HepG2 (cell line): Measurements from ENCODE around the gene HDGFL3. TPM values are rescaled to one million over a fixed set of nuclear protein-coding genes. Genes with fewer than 3 reads are reported as not detected.

Experiments used
- ATAC-seq: fragments of 200-7000 bp; cut with Tn5 transposase; 3 replicates; pipeline ENCODE4 v1.9.1; 2020; ENCODE audit warnings: mild to moderate bottlenecking, moderate library complexity
- BruUV-seq: library from RNA; stranded (reverse); fragments of 400-500 nt; replicated peaks from 2 replicates; lab custom pipeline; 2021; lab: Mats Ljungman, UMichigan
- CTCF ChIA-PET: fragments of 300-600 bp; formaldehyde crosslinking; extraction: SDS; loops from one replicate; lab custom pipeline; 2021; ENCODE audit warnings: low total read pairs, inconsistent platforms, low intra/inter-chr PET ratio; lab: Yijun Ruan, JAX
- POLR2A ChIA-PET: fragments of 350-600 bp; sonication (Branson Sonifier 250); formaldehyde crosslinking; loops from one replicate; lab custom pipeline; 2020; ENCODE audit warnings: antibody characterized with exemption, inconsistent platforms; lab: Yijun Ruan, JAX
- DNase-seq: peaks from one replicate; pipeline ENCODE4 v3.0.0-alpha.2; 2015; ENCODE audit warnings: low spot score
- FAIRE-seq: peaks from 3 replicates; lab custom pipeline; 2011; peaks lifted over from hg19 to GRCh38; lab: Jason Lieb, UNC
- H2AFZ ChIP-seq: one replicate; pipeline ENCODE4 v1.6.1; 2011; ENCODE audit warnings: low read length, inconsistent platforms
- H3K27ac ChIP-seq: fragments of 300-600 bp; 3 replicates; pipeline ENCODE4 v1.8.0; 2011; ENCODE audit warnings: mixed run types, mild to moderate bottlenecking, mixed read lengths, low read length, inconsistent platforms; ENCODE audit not compliant: insufficient read depth; ENCODE audit errors: extremely low read length
- H3K27me3 ChIP-seq, 2 experiments: fragments of 200-600 bp in 1 of 2; 2 replicates in 1 of 2; 3 replicates in 1 of 2; pipeline versions ENCODE4 v1.6.0 to v1.8.0; 2011; ENCODE audit warnings: low read length in 2 of 2, mild to moderate bottlenecking in 2 of 2, moderate library complexity in 2 of 2, inconsistent platforms in 1 of 2; ENCODE audit not compliant: insufficient read depth in 2 of 2, control insufficient read depth in 1 of 2
- H3K36me3 ChIP-seq, 2 experiments: fragments of 200-600 bp in 1 of 2; replicated peaks in 1 of 2; 2 replicates in 1 of 2; 3 replicates in 1 of 2; pipeline versions ENCODE4 v1.5.1 to v1.8.0; 2011; ENCODE audit warnings: low read length in 2 of 2, inconsistent platforms in 1 of 2; ENCODE audit not compliant: insufficient read depth in 2 of 2, control insufficient read depth in 1 of 2
- H3K4me1 ChIP-seq: 2 replicates; pipeline ENCODE4 v1.5.1; 2012; ENCODE audit warnings: low read length, inconsistent platforms; ENCODE audit not compliant: insufficient read depth
- H3K4me2 ChIP-seq: 2 replicates; pipeline ENCODE4 v1.6.0; 2011; ENCODE audit warnings: low read depth, low read length, inconsistent platforms
- H3K4me3 ChIP-seq, 3 experiments: fragments of 200-600 bp in 1 of 3; sonication (generic), shearing (Covaris generic) in 1 of 3; replicated peaks in 1 of 3; 2 replicates each; pipeline ENCODE4 v1.5.1; 2011 to 2016; ENCODE audit warnings: low read length in 3 of 3, inconsistent platforms in 2 of 3, low read depth in 2 of 3, mild to moderate bottlenecking in 2 of 3, control low read depth in 1 of 3, mixed read lengths in 1 of 3; ENCODE audit not compliant: insufficient read depth in 1 of 3
- H3K79me2 ChIP-seq: one replicate; pipeline ENCODE4 v1.6.1; 2011; ENCODE audit warnings: low read length, inconsistent platforms; ENCODE audit not compliant: insufficient read depth
- H3K9ac ChIP-seq: 2 replicates; pipeline ENCODE4 v1.6.0; 2011; ENCODE audit warnings: mild to moderate bottlenecking, low read depth, low read length, inconsistent platforms; ENCODE audit not compliant: insufficient read depth
- H3K9me3 ChIP-seq: 2 replicates; pipeline ENCODE4 v1.5.1; 2012; ENCODE audit warnings: mild to moderate bottlenecking, low read length
- H4K20me1 ChIP-seq: 2 replicates; pipeline ENCODE4 v1.6.0; 2011; ENCODE audit warnings: inconsistent platforms, mild to moderate bottlenecking, low read length, moderate library complexity; ENCODE audit not compliant: insufficient read depth
- ATF3 ChIP-seq: sonication (generic); formaldehyde crosslinking; IDR thresholded peaks from 2 replicates; pipeline ENCODE4 v1.4.0; 2020; ENCODE audit warnings: missing genetic modification reagents
- CEBPB ChIP-seq: IDR thresholded peaks from 2 replicates; pipeline ENCODE4 v1.6.1; 2011; ENCODE audit warnings: low read depth, low read length, improper control_type of control experiment, borderline replicate concordance
- DDIT3 ChIP-seq: sonication (generic); formaldehyde crosslinking; IDR thresholded peaks from 2 replicates; pipeline ENCODE4 v1.4.0; 2020; ENCODE audit warnings: mild to moderate bottlenecking, missing genetic modification reagents
- ISL2 ChIP-seq: sonication (generic); formaldehyde crosslinking; IDR thresholded peaks from 2 replicates; pipeline ENCODE4 v1.5.0; 2020; ENCODE audit warnings: missing genetic modification reagents
- MEIS1 ChIP-seq: sonication (generic); formaldehyde crosslinking; IDR thresholded peaks from 2 replicates; pipeline ENCODE4 v1.9.0; 2021; ENCODE audit warnings: mild to moderate bottlenecking, missing genetic modification reagents, moderate library complexity, borderline replicate concordance
- NCOA2 ChIP-seq: sonication (generic); formaldehyde crosslinking; IDR thresholded peaks from 2 replicates; pipeline ENCODE4 v1.8.0; 2022; ENCODE audit warnings: inconsistent platforms
- NFKB2 ChIP-seq: sonication (generic); formaldehyde crosslinking; IDR thresholded peaks from 2 replicates; pipeline ENCODE4 v1.4.0; 2020; ENCODE audit warnings: missing genetic modification reagents, borderline replicate concordance
- PBX2 ChIP-seq: IDR thresholded peaks from 2 replicates; pipeline ENCODE4 v1.6.1; 2016; ENCODE audit warnings: control low read depth
- RFX1 ChIP-seq: fragments of 450-650 bp; IDR thresholded peaks from 2 replicates; pipeline ENCODE4 v1.6.1; 2017
- RNF219 ChIP-seq: sonication (generic); formaldehyde crosslinking; IDR thresholded peaks from 2 replicates; pipeline ENCODE4 v1.5.0; 2020; ENCODE audit warnings: mild to moderate bottlenecking, missing genetic modification reagents
- SP5 ChIP-seq: IDR thresholded peaks from 2 replicates; pipeline ENCODE4 v1.6.1; 2016; ENCODE audit warnings: low read depth, borderline replicate concordance
- TSC22D2 ChIP-seq: sonication (generic); formaldehyde crosslinking; IDR thresholded peaks from 2 replicates; pipeline ENCODE4 v1.5.1; 2020; ENCODE audit warnings: missing genetic modification reagents, mild to moderate bottlenecking, borderline replicate concordance
- ZFP36 ChIP-seq: fragments of 150-350 bp; IDR thresholded peaks from 2 replicates; pipeline ENCODE4 v1.6.1; 2018; ENCODE audit warnings: borderline replicate concordance, low read length, low read depth; ENCODE audit not compliant: partially characterized antibody
- ZNF180 ChIP-seq: sonication (generic); formaldehyde crosslinking; IDR thresholded peaks from 2 replicates; pipeline ENCODE4 v1.4.0; 2020; ENCODE audit warnings: low read depth, missing genetic modification reagents, borderline replicate concordance
- ZNF20 ChIP-seq: sonication (generic); formaldehyde crosslinking; IDR thresholded peaks from 2 replicates; pipeline ENCODE4 v1.4.0; 2020; ENCODE audit warnings: mild to moderate bottlenecking, moderate library complexity, missing genetic modification reagents
- ZNF224 ChIP-seq: sonication (generic); formaldehyde crosslinking; IDR thresholded peaks from 2 replicates; pipeline ENCODE4 v1.5.0; 2020; ENCODE audit warnings: mild to moderate bottlenecking, missing genetic modification reagents
- ZNF329 ChIP-seq: sonication (generic); formaldehyde crosslinking; IDR thresholded peaks from 2 replicates; pipeline ENCODE4 v1.9.0; 2021; ENCODE audit warnings: low read depth, mild to moderate bottlenecking, missing genetic modification reagents
- ZNF558 ChIP-seq: sonication (generic); formaldehyde crosslinking; IDR thresholded peaks from 2 replicates; pipeline ENCODE4 v1.9.0; 2022; ENCODE audit warnings: mild to moderate bottlenecking, missing genetic modification reagents, borderline replicate concordance
- ZNF678 ChIP-seq: sonication (generic); formaldehyde crosslinking; IDR thresholded peaks from 2 replicates; pipeline ENCODE4 v1.4.0; 2020; ENCODE audit warnings: mild to moderate bottlenecking, missing genetic modification reagents
- ZNF709 ChIP-seq: sonication (generic); formaldehyde crosslinking; IDR thresholded peaks from 2 replicates; pipeline ENCODE4 v1.5.0; 2020; ENCODE audit warnings: mild to moderate bottlenecking, missing genetic modification reagents
- ZSCAN30 ChIP-seq: sonication (generic); formaldehyde crosslinking; IDR thresholded peaks from 2 replicates; pipeline ENCODE4 v1.5.0; 2020; ENCODE audit warnings: mild to moderate bottlenecking, missing genetic modification reagents
- WGBS: methylation state at CpG from one replicate; pipeline ENCODE4 v1.1.6; 2017; ENCODE audit warnings: low lambda C conversion rate; 5-methylcytosine and 5-hydroxymethylcytosine counted together
- in situ Hi-C: cut with HindIII; loops from 2 replicates; pipeline ENCODE4 v1.10.0; 2017; ENCODE audit warnings: low pct_unique_long_range_greater_than_20kb; ENCODE audit not compliant: extremely low pct_ligation_motif_present
- intact Hi-C: fragments of 100-400 bp; cut with micrococcal nuclease; formaldehyde crosslinking; loops from one replicate; pipeline ENCODE4 v1.10.0; 2022; ENCODE audit not compliant: unreplicated experiment
- polyA plus RNA-seq, 8 experiments: library from polyadenylated mRNA; depleted of rRNA in 3 of 8; stranded (reverse) in 7 of 8; unstranded in 1 of 8; fragments of >200 nt; fragmentation: Illumina TruSeq in 4 of 8; extraction: Trizol in 4 of 8; gene quantifications; 2 replicates each; pipeline versions ENCODE4 v1.2.1 to v1.2.3, GENCODE V29; 2011 to 2016; ENCODE audit warnings: low read depth in 4 of 8, missing spikeins in 1 of 8, mixed read lengths in 1 of 8; ENCODE audit not compliant: insufficient read depth in 1 of 8
- total RNA-seq, 5 experiments: library from RNA; depleted of rRNA; stranded (reverse); fragments of >200 nt; fragmentation: Illumina TruSeq; extraction: Trizol; gene quantifications; 2 replicates each; pipeline ENCODE4 v1.2.3, GENCODE V29; 2016; ENCODE audit warnings: low read depth in 1 of 5

Gene HDGFL3
- total and polyA plus RNA-seq, 2 of the 13 experiments (the other 11 are each of a cell fraction or from before 2014, with no cell fraction given) = 0.07 to 0.09 TPM

GRCh38 chr15:83215306-83215705 lies 7.7 kb upstream of the HDGFL3 start (continued):
- TF ChIP-seq DDIT3 (CRISPR knock-in tag) (no peak), NFKB2 (no peak)

- Histone ChIP-seq H3K79me2 (no peaks in the 10 kb centered on the region), H3K4me3 (no peak overlapping the region), H3K4me2 (no peak overlapping the region), H3K9ac (no peak overlapping the region), H4K20me1 (no peaks in the 10 kb centered on the region), H3K27me3 (peaks cover 3 to 34% of the 10 kb centered on the region in 2 experiments; a peak in 4 of 5 replicates), H3K4me1 (no peaks in the 10 kb centered on the region), H2AFZ (no peak overlapping the region), H3K27ac (no peak overlapping the region), H3K36me3 (no peaks in the 10 kb centered on the region), H3K9me3 (no peaks in the 10 kb centered on the region)
- 4% methylated on average over 2 of the region's 3 CpGs for WGBS
- DNase-seq (no peak), FAIRE-seq (no peak), ATAC-seq (no peak)
- BruUV-seq = no TSS peak
- CTCF ChIA-PET = no interaction called here
- in situ Hi-C loops = no loop called here
- TF ChIP-seq ZNF224 (CRISPR knock-in tag) (no peak), RNF219 (no peak), ISL2 (CRISPR knock-in tag) (no peak), CEBPB (no peak), PBX2 (CRISPR knock-in tag) (no peak), ZFP36 (no peak), ZNF20 (CRISPR knock-in tag) (no peak), RFX1 (no peak), ZNF558 (no peak), MEIS1 (CRISPR knock-in tag) (no peak), ZNF709 (CRISPR knock-in tag) (no peak), TSC22D2 (CRISPR knock-in tag) (no peak), SP5 (CRISPR knock-in tag) (no peak), ZNF678 (CRISPR knock-in tag) (no peak), ATF3 (CRISPR knock-in tag) (no peak), NCOA2 (CRISPR knock-in tag) (no peak), ZNF329 (CRISPR knock-in tag) (no peak), ZNF180 (CRISPR knock-in tag) (no peak), ZSCAN30 (CRISPR knock-in tag) (no peak)
- POLR2A ChIA-PET = no interaction called here
- intact Hi-C loops = no loop called here
These were observed 3.0 kb upstream of the HDGFL3 start for GRCh38 chr15:83210619-83211018.
